HepG2 (cell line): ENCODE results near the gene PTGR1. TPM values are rescaled to one million over a fixed set of nuclear protein-coding genes. Genes with fewer than 3 reads are reported as not detected.

ENCODE experiments used
- ATF6 ChIP-seq: sonication (generic); formaldehyde crosslinking; conservative IDR thresholded peaks from 2 replicates; pipeline ENCODE4 v1.4.0; 2020; ENCODE audit warnings: missing genetic modification reagents
- DNMT3B ChIP-seq: conservative IDR thresholded peaks from 2 replicates; pipeline ENCODE4 v1.6.1; 2016; ENCODE audit warnings: missing biosample characterization, control low read depth
- GABPA ChIP-seq, 2 experiments: IDR thresholded peaks; 2 replicates each; pipeline ENCODE4 v1.6.1; 2011 to 2016; ENCODE audit warnings: low read depth in 2 of 2, low read length in 1 of 2, missing biosample characterization in 1 of 2, missing genetic modification characterization in 1 of 2
- GFI1 ChIP-seq: sonication (generic); formaldehyde crosslinking; IDR thresholded peaks from 2 replicates; pipeline ENCODE4 v1.5.0; 2020; ENCODE audit warnings: missing genetic modification reagents, mild to moderate bottlenecking, borderline replicate concordance
- KLF9 ChIP-seq: IDR thresholded peaks from 2 replicates; pipeline ENCODE4 v1.6.1; 2016; ENCODE audit warnings: low read depth
- NCOR1 ChIP-seq: fragments of 200-600 bp; sonication (generic); IDR thresholded peaks from 2 replicates; pipeline ENCODE4 v1.7.0; 2017; ENCODE audit warnings: antibody characterized with exemption, low read length, borderline replicate concordance
- NFE2L2 ChIP-seq: fragments of 150-350 bp; IDR thresholded peaks from 2 replicates; pipeline ENCODE4 v1.6.1; 2014; ENCODE audit warnings: low read length
- PCBP2 ChIP-seq: fragments of 200-400 bp; formaldehyde crosslinking; optimal IDR thresholded peaks from 2 replicates; pipeline ENCODE3; 2018; ENCODE audit warnings: low read length, low read depth; ENCODE audit not compliant: poor library complexity, severe bottlenecking
- REST ChIP-seq, 2 experiments: IDR thresholded peaks; 2 replicates each; pipeline ENCODE4 v1.6.1; 2011 to 2012; ENCODE audit warnings: low read length in 2 of 2, borderline replicate concordance in 1 of 2, low read depth in 1 of 2, mild to moderate bottlenecking in 1 of 2, moderate library complexity in 1 of 2
- SALL2 ChIP-seq: sonication (generic); formaldehyde crosslinking; IDR thresholded peaks from 2 replicates; pipeline ENCODE4 v1.8.1; 2023; ENCODE audit warnings: mild to moderate bottlenecking, missing genetic modification reagents, inconsistent platforms
- SRF ChIP-seq: IDR thresholded peaks from 2 replicates; pipeline ENCODE4 v1.6.1; 2011; ENCODE audit warnings: mild to moderate bottlenecking, low read depth, low read length, moderate library complexity
- TMF1 ChIP-seq: sonication (generic); formaldehyde crosslinking; IDR thresholded peaks from 2 replicates; pipeline ENCODE4 v1.8.1; 2022; ENCODE audit warnings: low read depth, missing genetic modification reagents
- ZFP90 ChIP-seq: sonication (generic); formaldehyde crosslinking; IDR thresholded peaks from 2 replicates; pipeline ENCODE4 v1.8.0; 2022; ENCODE audit warnings: missing genetic modification reagents, mild to moderate bottlenecking, inconsistent platforms, borderline replicate concordance
- ZNF138 ChIP-seq: sonication (generic); formaldehyde crosslinking; IDR thresholded peaks from 2 replicates; pipeline ENCODE4 v1.5.0; 2020; ENCODE audit warnings: mild to moderate bottlenecking, low read depth, missing genetic modification reagents
- ZNF44 ChIP-seq: sonication (generic); formaldehyde crosslinking; IDR thresholded peaks from 2 replicates; pipeline ENCODE4 v1.5.1; 2020; ENCODE audit warnings: mild to moderate bottlenecking, missing genetic modification reagents
- ZNF788 ChIP-seq: sonication (generic); formaldehyde crosslinking; IDR thresholded peaks from 2 replicates; pipeline ENCODE4 v1.5.0; 2020; ENCODE audit warnings: mild to moderate bottlenecking, missing genetic modification reagents, borderline replicate concordance
- polyA plus RNA-seq, 8 experiments: library from polyadenylated mRNA; depleted of rRNA in 3 of 8; stranded (reverse) in 7 of 8; unstranded in 1 of 8; fragments of >200 nt; fragmentation: Illumina TruSeq in 4 of 8; extraction: Trizol in 4 of 8; gene quantifications; 2 replicates each; pipeline versions ENCODE4 v1.2.1 to v1.2.3, GENCODE V29; 2011 to 2016; ENCODE audit warnings: low read depth in 4 of 8, missing spikeins in 1 of 8, mixed read lengths in 1 of 8; ENCODE audit not compliant: insufficient read depth in 1 of 8
- total RNA-seq, 5 experiments: library from RNA; depleted of rRNA; stranded (reverse); fragments of >200 nt; fragmentation: Illumina TruSeq; extraction: Trizol; gene quantifications; 2 replicates each; pipeline ENCODE4 v1.2.3, GENCODE V29; 2016; ENCODE audit warnings: low read depth in 1 of 5
- TF ChIP-seq, protein P1 (sequence below): sonication (generic); formaldehyde crosslinking; IDR thresholded peaks from 2 replicates; pipeline ENCODE4 v1.9.0; 2021; ENCODE audit warnings: mild to moderate bottlenecking, missing genetic modification reagents

PTGR1 gene
- total and polyA plus RNA-seq, 2 of the 13 experiments (the other 11 are each of a cell fraction or from before 2014, with no cell fraction given), result 6.0 to 15.8 TPM

DNA sequence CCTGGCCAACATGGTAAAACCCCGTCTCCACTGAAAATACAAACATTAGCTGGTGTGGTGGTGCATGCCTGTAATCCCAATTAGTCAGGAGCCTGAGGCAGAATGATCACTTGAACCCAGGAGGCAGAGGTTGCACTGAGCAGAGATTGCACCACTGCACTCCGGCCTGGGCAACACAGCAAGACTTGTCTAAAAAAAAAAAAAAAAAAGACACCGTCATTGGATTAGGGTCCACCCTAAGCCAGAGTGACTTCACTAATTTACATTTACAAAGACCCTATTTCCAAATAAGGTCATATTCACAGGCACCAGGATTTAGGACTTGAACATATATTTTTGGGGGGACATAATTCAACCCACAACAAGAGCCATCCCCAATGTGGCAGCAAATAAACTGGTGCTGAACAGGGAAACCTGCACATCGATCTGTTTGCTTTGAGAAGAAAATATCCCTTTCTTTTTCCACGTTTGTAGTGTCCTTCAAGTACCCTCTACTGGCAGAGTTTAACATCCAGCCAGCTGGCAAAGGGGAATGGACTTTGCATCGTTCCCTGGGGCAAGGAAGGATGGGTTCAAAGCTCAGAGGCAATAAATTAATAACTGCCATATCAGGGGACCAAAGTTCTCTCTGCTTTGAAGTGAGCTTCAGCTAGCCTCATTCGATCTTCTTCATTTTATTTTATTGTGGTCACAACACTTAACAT lies 28.0 kb upstream of the PTGR1 start (continued):
- TF ChIP-seq, protein P1, sequence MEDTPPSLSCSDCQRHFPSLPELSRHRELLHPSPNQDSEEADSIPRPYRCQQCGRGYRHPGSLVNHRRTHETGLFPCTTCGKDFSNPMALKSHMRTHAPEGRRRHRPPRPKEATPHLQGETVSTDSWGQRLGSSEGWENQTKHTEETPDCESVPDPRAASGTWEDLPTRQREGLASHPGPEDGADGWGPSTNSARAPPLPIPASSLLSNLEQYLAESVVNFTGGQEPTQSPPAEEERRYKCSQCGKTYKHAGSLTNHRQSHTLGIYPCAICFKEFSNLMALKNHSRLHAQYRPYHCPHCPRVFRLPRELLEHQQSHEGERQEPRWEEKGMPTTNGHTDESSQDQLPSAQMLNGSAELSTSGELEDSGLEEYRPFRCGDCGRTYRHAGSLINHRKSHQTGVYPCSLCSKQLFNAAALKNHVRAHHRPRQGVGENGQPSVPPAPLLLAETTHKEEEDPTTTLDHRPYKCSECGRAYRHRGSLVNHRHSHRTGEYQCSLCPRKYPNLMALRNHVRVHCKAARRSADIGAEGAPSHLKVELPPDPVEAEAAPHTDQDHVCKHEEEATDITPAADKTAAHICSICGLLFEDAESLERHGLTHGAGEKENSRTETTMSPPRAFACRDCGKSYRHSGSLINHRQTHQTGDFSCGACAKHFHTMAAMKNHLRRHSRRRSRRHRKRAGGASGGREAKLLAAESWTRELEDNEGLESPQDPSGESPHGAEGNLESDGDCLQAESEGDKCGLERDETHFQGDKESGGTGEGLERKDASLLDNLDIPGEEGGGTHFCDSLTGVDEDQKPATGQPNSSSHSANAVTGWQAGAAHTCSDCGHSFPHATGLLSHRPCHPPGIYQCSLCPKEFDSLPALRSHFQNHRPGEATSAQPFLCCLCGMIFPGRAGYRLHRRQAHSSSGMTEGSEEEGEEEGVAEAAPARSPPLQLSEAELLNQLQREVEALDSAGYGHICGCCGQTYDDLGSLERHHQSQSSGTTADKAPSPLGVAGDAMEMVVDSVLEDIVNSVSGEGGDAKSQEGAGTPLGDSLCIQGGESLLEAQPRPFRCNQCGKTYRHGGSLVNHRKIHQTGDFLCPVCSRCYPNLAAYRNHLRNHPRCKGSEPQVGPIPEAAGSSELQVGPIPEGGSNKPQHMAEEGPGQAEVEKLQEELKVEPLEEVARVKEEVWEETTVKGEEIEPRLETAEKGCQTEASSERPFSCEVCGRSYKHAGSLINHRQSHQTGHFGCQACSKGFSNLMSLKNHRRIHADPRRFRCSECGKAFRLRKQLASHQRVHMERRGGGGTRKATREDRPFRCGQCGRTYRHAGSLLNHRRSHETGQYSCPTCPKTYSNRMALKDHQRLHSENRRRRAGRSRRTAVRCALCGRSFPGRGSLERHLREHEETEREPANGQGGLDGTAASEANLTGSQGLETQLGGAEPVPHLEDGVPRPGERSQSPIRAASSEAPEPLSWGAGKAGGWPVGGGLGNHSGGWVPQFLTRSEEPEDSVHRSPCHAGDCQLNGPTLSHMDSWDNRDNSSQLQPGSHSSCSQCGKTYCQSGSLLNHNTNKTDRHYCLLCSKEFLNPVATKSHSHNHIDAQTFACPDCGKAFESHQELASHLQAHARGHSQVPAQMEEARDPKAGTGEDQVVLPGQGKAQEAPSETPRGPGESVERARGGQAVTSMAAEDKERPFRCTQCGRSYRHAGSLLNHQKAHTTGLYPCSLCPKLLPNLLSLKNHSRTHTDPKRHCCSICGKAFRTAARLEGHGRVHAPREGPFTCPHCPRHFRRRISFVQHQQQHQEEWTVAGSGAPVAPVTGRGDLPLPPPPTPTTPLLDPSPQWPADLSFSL (CRISPR knock-in tag), result no peak
- TF ChIP-seq SALL2 (CRISPR knock-in tag) (no peak), KLF9 (CRISPR knock-in tag) (no peak), GABPA (IDR thresholded peaks at IDR 0.05; ENCODE audit: low read depth, low read length) (no peak), GABPA (CRISPR knock-in tag; IDR thresholded peaks at IDR 0.05; ENCODE audit: low read depth) (no peak), NCOR1 (peak; percentile 76; the same call in 1 of the 2 replicates), GFI1 (no peak), ATF6 (no peak), ZNF788 (CRISPR knock-in tag) (no peak), NFE2L2 (no peak), ZNF138 (CRISPR knock-in tag) (no peak), SRF (peak; percentile 80), ZNF44 (CRISPR knock-in tag) (no peak), DNMT3B (CRISPR knock-in tag) (no peak), REST (IDR thresholded peaks at IDR 0.05; ENCODE audit: borderline replicate concordance in 1 of 2, low read depth in 1 of 2, low read length in 2 of 2) (no peak), PCBP2 (no peak), TMF1 (CRISPR knock-in tag) (no peak), ZFP90 (CRISPR knock-in tag) (no peak)
